ENCODE measurements around the gene BPI.

DNA sequence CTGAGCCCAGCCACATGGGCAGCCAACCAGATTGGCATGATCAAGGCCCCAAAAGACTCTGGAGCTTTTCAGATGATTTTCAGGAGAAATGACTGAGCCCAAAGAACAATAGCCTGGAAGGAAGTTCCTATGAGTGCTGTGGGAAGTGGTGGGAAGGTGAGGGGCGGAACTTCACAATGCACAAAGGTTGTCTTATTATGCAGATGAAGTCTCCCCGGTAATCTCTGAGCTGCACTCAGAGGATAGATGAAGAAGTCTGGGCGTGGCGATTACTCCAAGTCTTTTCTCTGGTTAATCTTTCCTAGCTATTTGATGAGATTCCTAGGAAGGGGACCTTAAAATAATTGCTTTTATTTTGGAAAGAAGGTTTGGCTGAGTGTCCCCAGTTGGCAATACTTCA, 79.2 kb downstream of the BPI start:
- no peak for TF ChIP-seq CTCF (IDR thresholded peaks at IDR 0.05)
- no peak for TF ChIP-seq POLR2A (IDR thresholded peaks at IDR 0.05; ENCODE audit: low read depth)
- no peak for TF ChIP-seq EP300 (IDR thresholded peaks at IDR 0.05)
- TF ChIP-seq POLR2AphosphoS5 (IDR thresholded peaks at IDR 0.05): no peak
